Right lobe of liver (tissue), 6 donors: ENCODE data around the gene MYCT1. TPM values are rescaled to one million over a fixed set of nuclear protein-coding genes. Genes with fewer than 3 reads are reported as not detected.

Experiments
- ATAC-seq, 4 donors: fragments of 200-7000 bp; cut with Tn5 transposase; one replicate each; pipeline ENCODE4 v1.9.1; 2020; ENCODE audit warnings: mild to moderate bottlenecking in 4 of 4, moderate library complexity in 4 of 4
- DNase-seq, 3 donors: peaks; one replicate each; pipeline ENCODE4 v3.0.0-alpha.2; 2020
- H3K27ac ChIP-seq, 3 donors: fragments of 200-600 bp; one replicate each; pipeline ENCODE4 v1.8.0; 2022
- H3K27me3 ChIP-seq, 2 donors: fragments of 200-600 bp; one replicate each; pipeline ENCODE4 v1.8.0; 2022
- H3K36me3 ChIP-seq, 4 donors: fragments of 200-600 bp; sonication (generic) in 1 of 4; one replicate each; pipeline versions ENCODE4 v1.5.1 to v1.8.0; 2017 to 2022; ENCODE audit warnings: control low read depth in 1 of 4
- H3K4me1 ChIP-seq, 4 donors: fragments of 200-600 bp; sonication (generic) in 1 of 4; one replicate each; pipeline versions ENCODE4 v1.5.1 to v1.8.0; 2017 to 2022; ENCODE audit warnings: control low read depth in 1 of 4
- H3K4me3 ChIP-seq, 3 donors: fragments of 200-600 bp; one replicate each; pipeline ENCODE4 v1.8.0; 2022
- H3K9me3 ChIP-seq, 4 donors: fragments of 200-600 bp; sonication (generic) in 1 of 4; one replicate each; pipeline versions ENCODE4 v1.5.1 to v1.8.0; 2017 to 2022; ENCODE audit warnings: control low read depth in 1 of 4
- POLR2A ChIP-seq: fragments of 450-650 bp; IDR thresholded peaks from one replicate; pipeline ENCODE4 v1.6.1; 2017; ENCODE audit warnings: antibody characterized with exemption, mild to moderate bottlenecking
- WGBS: methylation state at CpG from one replicate; pipeline ENCODE4 v1.1.6; 2018; ENCODE audit warnings: low coverage, low lambda C conversion rate; ENCODE audit not compliant: insufficient coverage; ENCODE audit errors: missing lambda C conversion rate; 5-methylcytosine and 5-hydroxymethylcytosine counted together
- intact Hi-C, 2 donors: fragments of 100-400 bp; cut with DNase I; formaldehyde crosslinking; loops; one replicate each; pipeline versions ENCODE4 v1.11.2 to v1.14.1; 2022
- total RNA-seq, 6 experiments: library from RNA; depleted of rRNA in 2 of 6; stranded (reverse); fragments of >200 nt in 2 of 6; fragmentation: NEBNext Ultra II Directional in 3 of 6; extraction: Animal tissue kit (Norgen Biotek cat#: 25700) in 3 of 6; gene quantifications; one replicate each; pipeline versions ENCODE4 v1.1.0 to v1.2.4, GENCODE V29; 2016 to 2023
- TF ChIP-seq, protein P1 (sequence below), 4 donors: fragments of 200-600 bp in 3 of 4; fragments of 450-650 bp in 1 of 4; IDR thresholded peaks; one replicate each; pipeline versions ENCODE4 v1.5.1 to v1.8.0; 2016 to 2022; ENCODE audit warnings: antibody characterized with exemption in 4 of 4, mild to moderate bottlenecking in 2 of 4
- donor health status: DM: no; HTN: yes; CAD: no.
- donor health status: DM: no; HTN: no; CAD: no.
- donor health status: DM: no; HTN: no; CAD: no.
- donor health status: DM: no; HTN: yes; CAD: no.
- donor health status: DM: no; HTN: yes; CAD: no.

MYCT1 gene
- total RNA-seq, 6 experiments from 2014 or later = 2.3 to 6.6 (median 4.7) TPM

DNA sequence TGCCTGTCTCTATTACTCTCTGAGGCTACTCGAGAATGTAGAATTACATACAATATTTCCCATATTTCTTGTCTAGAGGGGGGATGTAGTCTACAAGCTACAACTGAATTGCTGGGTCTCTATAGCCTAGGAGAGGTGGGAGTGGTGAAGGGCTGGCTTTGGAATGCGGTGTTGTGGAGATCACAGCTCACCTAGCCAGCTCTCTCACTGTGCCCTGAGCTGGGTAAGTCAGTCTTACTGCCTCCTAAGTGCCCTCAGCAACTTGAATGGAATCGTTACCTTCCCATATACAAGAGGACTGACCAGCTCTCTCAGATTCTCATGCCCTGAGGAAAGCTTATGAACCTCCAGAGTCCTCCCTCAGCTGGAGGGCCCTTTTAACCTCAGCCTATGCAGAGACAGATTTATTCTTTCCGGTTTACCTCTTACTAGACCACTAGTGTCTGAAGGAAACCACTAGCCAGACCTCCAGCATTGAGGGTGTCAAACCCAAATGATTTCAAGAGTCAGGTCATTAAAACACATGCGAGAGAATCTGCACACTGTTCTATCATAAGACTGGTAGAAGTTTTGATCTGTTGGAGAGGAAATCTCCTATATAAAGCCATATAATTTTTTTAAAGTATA, 73.5 kb downstream of the MYCT1 start:
- Histone ChIP-seq H3K36me3 (no peaks in the 10 kb centered on the region), H3K27me3 (no peaks in the 10 kb centered on the region), H3K4me3 (no peak overlapping the region), H3K4me1 (no peaks in the 10 kb centered on the region), H3K9me3 (no peaks in the 10 kb centered on the region), H3K27ac (no peak overlapping the region)
- no peak for ATAC-seq
- TF ChIP-seq POLR2A = no peak
- TF ChIP-seq, protein P1, sequence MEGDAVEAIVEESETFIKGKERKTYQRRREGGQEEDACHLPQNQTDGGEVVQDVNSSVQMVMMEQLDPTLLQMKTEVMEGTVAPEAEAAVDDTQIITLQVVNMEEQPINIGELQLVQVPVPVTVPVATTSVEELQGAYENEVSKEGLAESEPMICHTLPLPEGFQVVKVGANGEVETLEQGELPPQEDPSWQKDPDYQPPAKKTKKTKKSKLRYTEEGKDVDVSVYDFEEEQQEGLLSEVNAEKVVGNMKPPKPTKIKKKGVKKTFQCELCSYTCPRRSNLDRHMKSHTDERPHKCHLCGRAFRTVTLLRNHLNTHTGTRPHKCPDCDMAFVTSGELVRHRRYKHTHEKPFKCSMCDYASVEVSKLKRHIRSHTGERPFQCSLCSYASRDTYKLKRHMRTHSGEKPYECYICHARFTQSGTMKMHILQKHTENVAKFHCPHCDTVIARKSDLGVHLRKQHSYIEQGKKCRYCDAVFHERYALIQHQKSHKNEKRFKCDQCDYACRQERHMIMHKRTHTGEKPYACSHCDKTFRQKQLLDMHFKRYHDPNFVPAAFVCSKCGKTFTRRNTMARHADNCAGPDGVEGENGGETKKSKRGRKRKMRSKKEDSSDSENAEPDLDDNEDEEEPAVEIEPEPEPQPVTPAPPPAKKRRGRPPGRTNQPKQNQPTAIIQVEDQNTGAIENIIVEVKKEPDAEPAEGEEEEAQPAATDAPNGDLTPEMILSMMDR (IDR thresholded peaks at IDR 0.05) = no peak
- intact Hi-C loops = no loop called here
- 60% methylated on average over 5 of the region's 5 CpGs for WGBS
- DNase-seq = no peak

Other genes with a start within 250 kb of the MYCT1 start
- 10 to 100 TPM; 22.8 to 43.2 (median 25.0) TPM for gene SYNE1, start 60.5 kb upstream of the MYCT1 start, total RNA-seq
- under 1 TPM in 4 of 6 experiments, not detected in 2; 0.13 to 0.31 (median 0.23) TPM for gene VIP, start 52.9 kb downstream of the MYCT1 start, total RNA-seq